CD4-positive, alpha-beta T cell treated with Interleukin-4 for 1 hour (primary cell): ENCODE results near the gene ADAMTSL1.

Experiments
- DNase-seq, 2 donors: peaks; one replicate each; pipeline ENCODE4 v3.0.0-alpha.2; 2020 to 2022

Gene ADAMTSL1

GRCh38 chr9:18707061-18707461 is 233.1 kb downstream of the ADAMTSL1 start:
- DNase-seq, result no peak

- DNase-seq, result no peak
Observed at GRCh38 chr9:18707489-18708205, 233.7 kb downstream of the ADAMTSL1 start.

GRCh38 chr9:18708429-18708828 is 234.5 kb downstream of the ADAMTSL1 start:
- DNase-seq, result no peak

- no peak for DNase-seq
Observed at GRCh38 chr9:18710065-18710464, 236.1 kb downstream of the ADAMTSL1 start.

- no peak for DNase-seq
Observed at GRCh38 chr9:18717759-18718158, 243.8 kb downstream of the ADAMTSL1 start.

- DNase-seq, result no peak
Observed at GRCh38 chr9:18718393-18718792, 244.4 kb downstream of the ADAMTSL1 start.

- DNase-seq, result no peak
Observed at GRCh38 chr9:18718932-18719331, 245.0 kb downstream of the ADAMTSL1 start.

GRCh38 chr9:18720691-18721090 is 246.7 kb downstream of the ADAMTSL1 start:
- DNase-seq, result no peak

- DNase-seq, result no peak
Observed at GRCh38 chr9:18721267-18721994, 247.5 kb downstream of the ADAMTSL1 start.

- DNase-seq, result no peak
Observed at GRCh38 chr9:18721995-18722310, 248.0 kb downstream of the ADAMTSL1 start.

GRCh38 chr9:18722882-18723281 is 248.9 kb downstream of the ADAMTSL1 start:
- DNase-seq, result no peak

GRCh38 chr9:18723366-18723765 is 249.4 kb downstream of the ADAMTSL1 start:
- DNase-seq, result no peak

- no peak for DNase-seq
Observed at GRCh38 chr9:18726546-18726945, 252.6 kb downstream of the ADAMTSL1 start.

- DNase-seq, result no peak
Observed at GRCh38 chr9:18727904-18728303, 254.0 kb downstream of the ADAMTSL1 start.

GRCh38 chr9:18728642-18729041 is 254.7 kb downstream of the ADAMTSL1 start:
- no peak for DNase-seq

- DNase-seq, result no peak
Observed at GRCh38 chr9:18730241-18730640, 256.3 kb downstream of the ADAMTSL1 start.

- DNase-seq, result no peak
Observed at GRCh38 chr9:18739127-18739526, 265.2 kb downstream of the ADAMTSL1 start.

GRCh38 chr9:18739641-18740318 is 265.8 kb downstream of the ADAMTSL1 start:
- no peak for DNase-seq

- DNase-seq, result no peak
Observed at GRCh38 chr9:18741359-18741758, 267.4 kb downstream of the ADAMTSL1 start.

- no peak for DNase-seq
Observed at GRCh38 chr9:18741945-18742344, 268.0 kb downstream of the ADAMTSL1 start.

- no peak for DNase-seq
Observed at GRCh38 chr9:18743421-18743820, 269.5 kb downstream of the ADAMTSL1 start.

GRCh38 chr9:18743971-18744370 is 270.0 kb downstream of the ADAMTSL1 start:
- DNase-seq, result no peak

- DNase-seq, result no peak
Observed at GRCh38 chr9:18745710-18746109, 271.8 kb downstream of the ADAMTSL1 start.

GRCh38 chr9:18746631-18747030 is 272.7 kb downstream of the ADAMTSL1 start:
- no peak for DNase-seq
